ENCODE data around the gene PPM1M.
"Not testable (repeated sequence)": the region's sequence is repeated elsewhere in the genome, so short reads cannot be mapped to it uniquely, and the experiment has no call there.

PPM1M gene

GRCh38 chr3:52279596-52279995 is 34.0 kb downstream of the PPM1M start:
- no peak for DNase-seq

GRCh38 chr3:52280050-52280461 is 34.5 kb downstream of the PPM1M start:
- DNase-seq: no peak

GRCh38 chr3:52281981-52282801 is 36.6 kb downstream of the PPM1M start:
- no peak for DNase-seq

GRCh38 chr3:52283306-52283705 is 37.7 kb downstream of the PPM1M start:
- DNase-seq: no peak

GRCh38 chr3:52284051-52284450 is 38.5 kb downstream of the PPM1M start:
- DNase-seq: not testable (repeated sequence)

- DNase-seq: peak; percentile 64
Measured at GRCh38 chr3:52286777-52287110, 41.2 kb downstream of the PPM1M start.

- DNase-seq: no peak
Measured at GRCh38 chr3:52288674-52289073, 43.1 kb downstream of the PPM1M start.

- no peak for DNase-seq
Measured at GRCh38 chr3:52289338-52289746, 43.8 kb downstream of the PPM1M start.

- DNase-seq: no peak
Measured at GRCh38 chr3:52289747-52290595, 44.4 kb downstream of the PPM1M start.

- no peak for DNase-seq
Measured at GRCh38 chr3:52290596-52291507, 45.3 kb downstream of the PPM1M start.

GRCh38 chr3:52291508-52292181 is 46.1 kb downstream of the PPM1M start:
- DNase-seq: no peak

GRCh38 chr3:52292247-52293065 is 46.9 kb downstream of the PPM1M start:
- DNase-seq: no peak

- no peak for DNase-seq
Measured at GRCh38 chr3:52293491-52294319, 48.1 kb downstream of the PPM1M start.

- DNase-seq: no peak
Measured at GRCh38 chr3:52294320-52295150, 49.0 kb downstream of the PPM1M start.

GRCh38 chr3:52295671-52296208 is 50.2 kb downstream of the PPM1M start:
- DNase-seq: no peak

GRCh38 chr3:52297242-52298148 is 51.9 kb downstream of the PPM1M start:
- no peak for DNase-seq

GRCh38 chr3:52298149-52299098 is 52.9 kb downstream of the PPM1M start:
- no peak for DNase-seq

Data from kidney glomerular epithelial cell (primary cell).